ENCODE measurements around the gene JPH3.
"Not testable (repeated sequence)": the region's sequence is repeated elsewhere in the genome, so short reads cannot be mapped to it uniquely, and the experiment has no call there.

The JPH3 gene

GRCh38 chr16:87656328-87656727 is 54.0 kb downstream of the JPH3 start:
- no peak for DNase-seq

GRCh38 chr16:87657621-87658192 is 55.4 kb downstream of the JPH3 start:
- no peak for DNase-seq

GRCh38 chr16:87658564-87659225 is 56.4 kb downstream of the JPH3 start:
- DNase-seq: no peak

- peak; percentile 97 to 98 for DNase-seq
Observed at GRCh38 chr16:87661561-87661960, 59.3 kb downstream of the JPH3 start.

- no peak for DNase-seq
Observed at GRCh38 chr16:87662254-87663204, 60.2 kb downstream of the JPH3 start.

GRCh38 chr16:87664792-87665191 is 62.5 kb downstream of the JPH3 start:
- no peak for DNase-seq

- DNase-seq: no peak
Observed at GRCh38 chr16:87665193-87665592, 62.9 kb downstream of the JPH3 start.

GRCh38 chr16:87666919-87667318 is 64.6 kb downstream of the JPH3 start:
- DNase-seq: no peak

GRCh38 chr16:87667443-87667842 is 65.1 kb downstream of the JPH3 start:
- no peak for DNase-seq

- no peak for DNase-seq
Observed at GRCh38 chr16:87667946-87668345, 65.6 kb downstream of the JPH3 start.

- DNase-seq: no peak
Observed at GRCh38 chr16:87669672-87670071, 67.4 kb downstream of the JPH3 start.

GRCh38 chr16:87671221-87671620 is 68.9 kb downstream of the JPH3 start:
- no peak for DNase-seq

- DNase-seq: no peak
Observed at GRCh38 chr16:87671715-87672270, 69.5 kb downstream of the JPH3 start.

- DNase-seq: no peak
Observed at GRCh38 chr16:87674419-87674818, 72.1 kb downstream of the JPH3 start.

- DNase-seq: no peak
Observed at GRCh38 chr16:87675111-87675719, 72.9 kb downstream of the JPH3 start.

GRCh38 chr16:87677830-87678229 is 75.5 kb downstream of the JPH3 start:
- DNase-seq: no peak

GRCh38 chr16:87678618-87679017 is 76.3 kb downstream of the JPH3 start:
- DNase-seq: no peak

- DNase-seq: no peak
Observed at GRCh38 chr16:87679593-87680271, 77.4 kb downstream of the JPH3 start.

- no peak for DNase-seq
Observed at GRCh38 chr16:87680272-87680644, 78.0 kb downstream of the JPH3 start.

GRCh38 chr16:87681051-87681602 is 78.8 kb downstream of the JPH3 start:
- not testable (repeated sequence) for DNase-seq

- DNase-seq: peak; percentile 52
Observed at GRCh38 chr16:87681981-87682570, 79.8 kb downstream of the JPH3 start.
